Activated T-cell treated with anti-CD3 and anti-CD28 coated beads, Interleukin-2, amount 50 U/mL, for 72 hours (primary cell): Measurements from ENCODE around the gene FBXW7. TPM values are rescaled to one million over a fixed set of nuclear protein-coding genes. Genes with fewer than 3 reads are reported as not detected.

Source experiments
- ATAC-seq, 2 donors: fragments of 150-1000 bp; cut with Tn5 transposase; replicated peaks in 1 of 2; 2 replicates each; pipeline ENCODE4 v1.10.0; 2021; ENCODE audit warnings: moderate library complexity in 2 of 2, mild to moderate bottlenecking in 1 of 2
- DNase-seq, 2 donors: peaks; one replicate each; pipeline ENCODE4 v3.0.0; 2021 to 2022; ENCODE audit warnings: mixed read lengths in 1 of 2
- H3K27ac Mint-ChIP-seq: one replicate; pipeline ENCODE4 v1.8.0; 2022; ENCODE audit warnings: mild to moderate bottlenecking, moderate library complexity, mixed read lengths
- H3K27me3 Mint-ChIP-seq: one replicate; pipeline ENCODE4 v1.8.0; 2022; ENCODE audit warnings: low read depth, mixed read lengths
- H3K36me3 Mint-ChIP-seq, 2 donors: one replicate each; pipeline ENCODE4 v1.8.0; 2022; ENCODE audit warnings: mixed read lengths in 2 of 2, mild to moderate bottlenecking in 1 of 2; ENCODE audit not compliant: insufficient read depth in 2 of 2
- H3K4me1 Mint-ChIP-seq: one replicate; pipeline ENCODE4 v1.8.0; 2022; ENCODE audit warnings: low read depth, mixed read lengths
- H3K4me3 Mint-ChIP-seq, 2 donors: one replicate each; pipeline ENCODE4 v1.8.0; 2022; ENCODE audit warnings: mild to moderate bottlenecking in 2 of 2, mixed read lengths in 2 of 2, moderate library complexity in 2 of 2
- H3K9me3 Mint-ChIP-seq, 2 donors: one replicate each; pipeline ENCODE4 v1.8.0; 2022; ENCODE audit warnings: mixed read lengths in 2 of 2
- total RNA-seq, 2 donors: library from RNA; stranded (reverse); gene quantifications; one replicate each; pipeline ENCODE4 v1.2.3, GENCODE V29; 2022

The FBXW7 gene
- total RNA-seq, 2 donors from 2014 or later: 37.6 to 40.9 TPM

GRCh38 chr4:152360045-152360410, 175.9 kb downstream of the FBXW7 start:
- peaks cover 14% of the 10 kb centered on the region for H3K4me1 Mint-ChIP-seq
- H3K9me3 Mint-ChIP-seq: no peaks in the 10 kb centered on the region
- peaks cover 2 to 3% of the 10 kb centered on the region in 2 donors for H3K36me3 Mint-ChIP-seq

GRCh38 chr4:152359208-152360044, 176.5 kb downstream of the FBXW7 start:
- Mint-ChIP-seq H3K27me3 (no peaks in the 10 kb centered on the region), H3K36me3 (no peaks in the 10 kb centered on the region), H3K4me1 (peaks cover 10% of the 10 kb centered on the region), H3K4me3 (no peak overlapping the region), H3K9me3 (no peaks in the 10 kb centered on the region), H3K27ac (no peak overlapping the region)
- DNase-seq (no peak), ATAC-seq (no peak)

More at GRCh38 chr4:152360045-152360410, 175.9 kb downstream of the FBXW7 start:
- Mint-ChIP-seq H3K27me3 (no peaks in the 10 kb centered on the region), H3K27ac (no peak overlapping the region), H3K4me3 (no peak overlapping the region)
- ATAC-seq (no peak), DNase-seq (no peak)

- Mint-ChIP-seq H3K27me3 (no peaks in the 10 kb centered on the region), H3K4me3 (no peak overlapping the region), H3K4me1 (peaks cover 27% of the 10 kb centered on the region), H3K27ac (no peak overlapping the region), H3K36me3 (no peaks in the 10 kb centered on the region), H3K9me3 (no peaks in the 10 kb centered on the region)
- no peak for DNase-seq
- ATAC-seq: no peak
These were observed 178.7 kb downstream of the FBXW7 start for GRCh38 chr4:152357206-152357605.

GRCh38 chr4:152356428-152357034, 179.4 kb downstream of the FBXW7 start:
- H3K27me3 Mint-ChIP-seq: no peaks in the 10 kb centered on the region
- peaks cover 29% of the 10 kb centered on the region for H3K4me1 Mint-ChIP-seq
- no peak overlapping the region for H3K27ac Mint-ChIP-seq
- no peaks in the 10 kb centered on the region for H3K9me3 Mint-ChIP-seq
- no peak overlapping the region for H3K4me3 Mint-ChIP-seq
- ATAC-seq (no peak), DNase-seq (no peak)
- no peaks in the 10 kb centered on the region for H3K36me3 Mint-ChIP-seq

GRCh38 chr4:152352622-152353116, 183.2 kb downstream of the FBXW7 start:
- Mint-ChIP-seq H3K4me3 (peak overlapping the region in 1 of 2 donors; percentile 26), H3K27me3 (no peaks in the 10 kb centered on the region), H3K4me1 (peaks cover 19% of the 10 kb centered on the region), H3K27ac (peak overlapping the region; percentile 5), H3K36me3 (no peaks in the 10 kb centered on the region), H3K9me3 (no peaks in the 10 kb centered on the region)
- ATAC-seq (peak; percentile 52 to 54), DNase-seq (no peak)

- peaks cover 19% of the 10 kb centered on the region for H3K4me1 Mint-ChIP-seq
- DNase-seq (no peak), ATAC-seq (no peak)
- peak overlapping the region in 1 of 2 donors; percentile 24 for H3K4me3 Mint-ChIP-seq
- H3K27ac Mint-ChIP-seq: no peak overlapping the region
- no peaks in the 10 kb centered on the region for H3K36me3 Mint-ChIP-seq
- H3K9me3 Mint-ChIP-seq: no peaks in the 10 kb centered on the region
- H3K27me3 Mint-ChIP-seq: no peaks in the 10 kb centered on the region
These were observed 183.7 kb downstream of the FBXW7 start for GRCh38 chr4:152352215-152352614.

- H3K36me3 Mint-ChIP-seq: peaks cover 0 to 4% of the 10 kb centered on the region in 2 donors
- H3K4me3 Mint-ChIP-seq: no peak overlapping the region
- H3K4me1 Mint-ChIP-seq: peaks cover 19% of the 10 kb centered on the region
- no peaks in the 10 kb centered on the region for H3K27me3 Mint-ChIP-seq
- DNase-seq (no peak), ATAC-seq (no peak)
- H3K27ac Mint-ChIP-seq: no peak overlapping the region
- H3K9me3 Mint-ChIP-seq: no peaks in the 10 kb centered on the region
These were observed 184.8 kb downstream of the FBXW7 start for GRCh38 chr4:152351080-152351479.

GRCh38 chr4:152348670-152349069, 187.2 kb downstream of the FBXW7 start:
- H3K9me3 Mint-ChIP-seq: no peaks in the 10 kb centered on the region
- peaks cover 15% of the 10 kb centered on the region for H3K4me1 Mint-ChIP-seq
- no peaks in the 10 kb centered on the region for H3K27me3 Mint-ChIP-seq
- H3K27ac Mint-ChIP-seq: no peak overlapping the region
- no peak overlapping the region for H3K4me3 Mint-ChIP-seq
- no peak for ATAC-seq
- peaks cover 0 to 4% of the 10 kb centered on the region in 2 donors for H3K36me3 Mint-ChIP-seq
- no peak for DNase-seq

- H3K9me3 Mint-ChIP-seq: no peaks in the 10 kb centered on the region
- H3K4me1 Mint-ChIP-seq: no peaks in the 10 kb centered on the region
- DNase-seq: no peak
- H3K27me3 Mint-ChIP-seq: no peaks in the 10 kb centered on the region
- peaks cover 0 to 4% of the 10 kb centered on the region in 2 donors for H3K36me3 Mint-ChIP-seq
- no peak overlapping the region for H3K4me3 Mint-ChIP-seq
- no peak for ATAC-seq
- no peak overlapping the region for H3K27ac Mint-ChIP-seq
These were observed 188.9 kb downstream of the FBXW7 start for GRCh38 chr4:152346979-152347378.

- no peak for DNase-seq
- no peaks in the 10 kb centered on the region for H3K9me3 Mint-ChIP-seq
- no peak overlapping the region for H3K4me3 Mint-ChIP-seq
- no peaks in the 10 kb centered on the region for H3K4me1 Mint-ChIP-seq
- H3K27me3 Mint-ChIP-seq: no peaks in the 10 kb centered on the region
- no peak for ATAC-seq
- no peak overlapping the region for H3K27ac Mint-ChIP-seq
- peaks cover 0 to 4% of the 10 kb centered on the region in 2 donors for H3K36me3 Mint-ChIP-seq
These were observed 189.4 kb downstream of the FBXW7 start for GRCh38 chr4:152346526-152346925.

GRCh38 chr4:152344001-152344400, 191.9 kb downstream of the FBXW7 start:
- Mint-ChIP-seq H3K36me3 (peaks cover 0 to 4% of the 10 kb centered on the region in 2 donors), H3K27me3 (no peaks in the 10 kb centered on the region), H3K9me3 (no peaks in the 10 kb centered on the region), H3K4me3 (no peak overlapping the region), H3K4me1 (no peaks in the 10 kb centered on the region), H3K27ac (no peak overlapping the region)
- DNase-seq (no peak), ATAC-seq (no peak)

GRCh38 chr4:152342293-152342692, 193.6 kb downstream of the FBXW7 start:
- H3K27me3 Mint-ChIP-seq: no peaks in the 10 kb centered on the region
- H3K9me3 Mint-ChIP-seq: no peaks in the 10 kb centered on the region
- peaks cover 0 to 4% of the 10 kb centered on the region in 2 donors for H3K36me3 Mint-ChIP-seq
- H3K27ac Mint-ChIP-seq: no peak overlapping the region
- no peak overlapping the region for H3K4me3 Mint-ChIP-seq
- ATAC-seq: no peak
- no peak for DNase-seq
- no peaks in the 10 kb centered on the region for H3K4me1 Mint-ChIP-seq

GRCh38 chr4:152340818-152341217, 195.1 kb downstream of the FBXW7 start:
- Mint-ChIP-seq H3K4me1 (no peaks in the 10 kb centered on the region), H3K36me3 (no peaks in the 10 kb centered on the region), H3K27me3 (no peaks in the 10 kb centered on the region), H3K4me3 (no peak overlapping the region), H3K9me3 (no peaks in the 10 kb centered on the region), H3K27ac (no peak overlapping the region)
- ATAC-seq: no peak
- no peak for DNase-seq
